ENCODE data around the gene PIAS3. TPM values are rescaled to one million over a fixed set of nuclear protein-coding genes. Genes with fewer than 3 reads are reported as not detected.

Gene PIAS3
- 66.0 TPM for polyA plus RNA-seq (2013, experiment 1 of 2; ENCODE audit: insufficient read length)
- polyA plus RNA-seq (2013, experiment 2 of 2; ENCODE audit: insufficient read length), result 60.3 TPM

DNA sequence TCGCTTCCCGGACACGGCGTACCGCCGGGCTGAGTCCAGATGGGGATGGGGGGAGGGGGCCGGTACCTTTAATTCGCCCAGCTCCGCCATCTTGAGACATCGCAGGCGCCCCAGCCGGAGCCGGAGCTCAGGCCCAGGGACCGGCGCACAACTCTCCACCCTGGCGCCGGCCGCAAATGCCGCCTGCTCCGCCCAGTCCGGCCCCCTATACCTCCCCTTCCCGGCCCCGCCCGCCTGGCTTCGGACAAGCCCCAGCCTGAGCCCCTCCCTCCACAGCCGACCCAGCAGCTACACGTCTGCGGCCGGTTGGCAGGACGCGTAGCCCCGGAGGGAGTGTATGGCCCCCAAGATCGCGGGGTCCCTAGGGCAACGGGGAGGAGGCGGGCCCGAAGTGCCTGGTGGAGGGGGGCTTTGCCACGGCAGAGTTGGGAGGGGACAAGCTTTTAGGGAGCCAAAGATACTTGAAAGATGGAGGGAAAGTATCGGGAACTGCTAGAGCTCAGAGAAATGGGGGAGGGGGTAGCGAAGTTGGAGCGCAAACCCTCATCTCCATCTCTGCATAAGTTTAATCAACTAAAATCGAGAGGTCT lies at the start of gene PIAS3:
Gene PIAS3 (minus strand): TSS at position 181 of the 590 bp plus-strand sequence. CDS start 91 bp downstream, at position 90.
- DNase-seq, result peak; percentile 95

DNA sequence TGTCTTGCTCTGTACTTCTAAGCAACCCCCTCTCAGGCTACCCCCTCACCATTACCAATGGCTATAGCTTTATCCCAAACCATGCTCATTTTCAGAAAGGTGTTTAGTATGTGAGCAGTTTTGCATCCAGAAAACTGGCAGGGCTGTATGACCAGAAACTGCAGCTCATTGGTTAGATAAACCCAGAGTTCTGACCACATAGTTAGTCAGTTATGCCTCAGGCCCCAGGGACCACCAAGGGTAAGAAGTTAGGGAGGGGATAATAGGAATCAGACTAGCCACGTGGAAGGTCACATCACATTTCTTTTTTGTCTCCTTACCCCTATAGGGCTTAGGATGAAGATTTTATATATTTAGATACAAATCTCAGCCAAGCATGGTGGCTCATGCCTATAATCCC lies 49.8 kb upstream of the PIAS3 start:
- DNase-seq, result peak; percentile 74

DNA sequence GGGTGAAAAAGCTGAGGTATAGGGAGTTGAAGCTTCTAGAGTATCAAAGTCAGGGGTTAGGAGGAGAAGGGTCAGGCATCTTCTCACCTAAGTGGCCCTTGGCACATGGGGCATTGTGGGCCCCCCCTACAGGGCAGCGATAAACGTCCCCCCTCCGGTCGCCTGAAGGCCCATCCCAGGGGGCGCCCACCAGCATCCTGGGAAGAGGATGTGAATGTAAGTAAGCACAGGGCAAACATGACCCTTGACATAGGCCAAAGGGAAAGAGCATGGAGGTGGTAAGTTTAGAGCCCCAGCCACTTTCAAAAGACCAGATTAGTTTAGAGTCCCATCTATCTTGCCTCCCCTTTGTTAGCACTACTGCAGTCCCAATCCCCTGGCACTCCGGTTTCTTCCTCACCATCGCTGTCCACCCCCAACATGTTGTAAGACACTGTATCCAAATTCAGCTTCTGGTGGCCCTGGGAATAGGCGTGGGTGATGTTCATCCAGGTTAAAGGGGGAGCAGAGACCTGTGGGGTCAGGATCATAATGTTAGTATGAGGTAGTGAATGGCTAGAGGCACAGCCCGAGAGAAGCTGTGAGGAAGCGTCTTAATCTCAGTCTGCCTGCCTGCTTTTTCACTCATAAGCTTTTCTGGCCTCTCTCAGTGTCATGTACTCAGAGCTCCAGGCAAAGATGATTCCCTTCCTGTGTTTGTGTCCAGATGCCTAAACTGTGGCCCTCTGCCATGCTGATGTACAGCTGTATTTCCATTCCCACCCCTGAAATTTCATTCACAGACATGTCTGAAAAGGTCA lies 48.3 kb upstream of the PIAS3 start:
- no peak for DNase-seq

DNA sequence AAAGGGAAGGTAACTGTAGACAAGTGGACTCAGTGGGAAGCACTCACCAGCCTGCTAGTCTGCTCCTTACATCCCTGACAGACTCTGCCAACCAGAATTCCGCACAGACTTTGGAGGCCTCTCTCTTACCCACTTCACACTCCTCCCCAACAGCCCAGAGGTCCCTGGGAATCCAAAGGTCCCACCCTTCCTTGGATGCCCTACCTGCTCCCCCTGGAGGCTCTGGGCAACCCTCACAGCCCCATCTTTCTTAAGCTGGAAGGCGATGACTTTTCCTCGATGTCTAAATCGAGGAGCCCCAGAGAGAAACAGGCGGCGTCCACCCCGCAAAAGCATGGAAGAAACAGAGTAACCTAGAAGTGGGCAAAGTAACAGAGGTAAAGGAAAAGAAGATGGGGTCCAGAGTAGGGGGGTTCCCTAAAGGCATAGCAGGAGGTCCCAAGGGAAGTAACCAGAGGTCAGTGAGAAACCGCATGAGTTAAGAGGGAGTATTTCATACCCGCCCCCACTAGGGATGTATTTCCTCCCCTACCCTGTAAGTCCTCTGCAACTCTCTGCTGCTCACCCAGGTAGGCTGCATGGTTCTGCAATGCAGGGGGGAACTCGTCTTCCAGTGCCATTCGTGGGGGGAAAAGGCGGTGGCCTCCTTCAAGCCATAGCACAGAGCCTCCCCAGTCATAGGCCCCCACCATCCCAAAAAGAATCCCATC lies 42.6 kb upstream of the PIAS3 start:
- DNase-seq, result no peak

DNA sequence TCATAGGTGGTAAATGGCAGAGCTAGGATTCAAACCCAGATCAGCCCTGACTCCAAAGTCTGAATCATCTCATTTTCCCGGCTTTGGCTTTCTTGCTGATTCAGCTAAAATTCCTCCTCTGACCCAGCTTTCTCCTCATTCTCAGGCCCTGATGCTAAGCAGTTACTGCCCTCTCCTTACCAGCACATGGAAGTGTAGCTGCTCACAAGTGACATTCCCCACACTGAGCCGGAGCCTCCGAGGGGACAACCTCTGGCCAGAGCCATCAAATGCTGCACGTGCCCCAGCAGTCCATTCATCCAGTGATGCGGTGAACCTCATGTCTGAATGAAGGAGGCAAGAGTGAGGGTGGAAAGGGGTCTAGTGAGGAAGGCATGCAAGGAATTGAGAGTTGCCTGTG lies 39.9 kb upstream of the PIAS3 start:
- DNase-seq, result no peak

DNA sequence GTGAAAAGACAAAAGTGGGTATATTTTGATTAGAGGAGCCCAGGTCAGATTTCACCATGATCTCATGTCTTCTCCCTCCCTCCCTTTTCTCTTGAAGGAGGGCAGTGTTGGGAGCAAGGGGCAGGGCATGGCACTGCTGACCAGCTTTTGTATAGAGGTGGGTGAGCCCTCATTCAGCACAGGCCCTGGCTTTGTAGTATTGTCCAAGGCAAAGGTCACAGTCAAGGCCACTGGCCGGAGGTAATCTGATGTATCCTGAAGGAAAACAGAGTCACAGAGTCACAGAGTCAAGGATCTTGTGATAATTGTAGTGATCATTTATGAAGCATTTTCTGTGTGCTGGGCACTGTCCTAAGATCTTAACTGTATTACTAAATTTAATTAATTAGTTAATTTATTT lies 39.1 kb upstream of the PIAS3 start:
- no peak for DNase-seq

DNA sequence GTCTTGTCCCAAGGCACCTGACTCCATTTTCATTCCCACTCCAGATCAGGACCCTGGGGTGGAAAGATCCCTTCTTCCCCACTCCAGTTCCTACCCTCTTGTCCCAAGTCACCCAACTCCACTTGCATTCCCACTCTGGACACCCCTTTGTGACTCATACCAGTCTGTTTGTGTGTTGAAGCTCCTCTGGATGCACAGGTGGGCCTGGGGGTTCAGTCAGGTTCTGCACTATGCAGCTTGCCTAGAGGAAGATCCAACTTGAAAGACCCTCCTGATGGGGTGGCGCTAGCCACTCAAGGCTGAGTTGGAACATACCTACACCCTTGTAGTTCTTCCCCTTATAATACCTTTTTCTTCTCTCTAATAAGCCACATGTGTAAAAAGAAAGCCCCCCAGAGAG lies 36.6 kb upstream of the PIAS3 start:
- no peak for DNase-seq

DNA sequence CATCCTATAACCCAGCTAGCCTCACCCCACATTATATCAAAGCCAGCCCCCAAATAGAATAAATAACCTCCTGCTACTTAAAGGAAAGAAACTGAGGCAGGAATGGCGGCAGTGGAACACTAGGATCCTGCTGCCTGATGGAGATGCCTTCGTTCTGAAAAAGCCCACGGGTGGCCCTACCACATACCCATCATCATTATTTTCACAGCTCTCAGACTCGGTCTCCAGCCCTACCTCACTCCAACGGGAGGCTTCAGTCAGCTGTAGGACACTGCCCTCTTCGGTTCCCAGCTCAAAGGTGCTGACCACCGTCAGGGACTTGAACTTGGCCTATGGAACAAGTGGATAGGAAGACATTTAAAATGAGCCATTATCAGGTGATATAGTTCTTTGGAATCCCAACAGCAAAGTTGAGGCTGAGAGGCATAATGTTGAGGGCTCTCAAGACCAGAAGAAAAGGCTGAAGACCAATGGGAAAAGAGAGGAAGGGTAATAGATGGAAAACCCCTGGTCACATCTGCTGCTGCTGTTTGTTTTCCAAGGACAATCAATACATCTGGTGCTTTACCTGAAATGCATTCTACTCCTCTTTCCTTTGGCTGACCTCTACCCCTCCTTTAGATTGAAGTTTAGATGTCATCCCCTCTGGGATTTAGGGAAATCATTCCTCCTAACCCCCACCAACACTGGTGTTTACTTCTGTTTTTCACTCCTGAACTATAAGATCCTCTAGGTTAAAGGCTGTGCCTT lies 34.6 kb upstream of the PIAS3 start:
- DNase-seq, result no peak

DNA sequence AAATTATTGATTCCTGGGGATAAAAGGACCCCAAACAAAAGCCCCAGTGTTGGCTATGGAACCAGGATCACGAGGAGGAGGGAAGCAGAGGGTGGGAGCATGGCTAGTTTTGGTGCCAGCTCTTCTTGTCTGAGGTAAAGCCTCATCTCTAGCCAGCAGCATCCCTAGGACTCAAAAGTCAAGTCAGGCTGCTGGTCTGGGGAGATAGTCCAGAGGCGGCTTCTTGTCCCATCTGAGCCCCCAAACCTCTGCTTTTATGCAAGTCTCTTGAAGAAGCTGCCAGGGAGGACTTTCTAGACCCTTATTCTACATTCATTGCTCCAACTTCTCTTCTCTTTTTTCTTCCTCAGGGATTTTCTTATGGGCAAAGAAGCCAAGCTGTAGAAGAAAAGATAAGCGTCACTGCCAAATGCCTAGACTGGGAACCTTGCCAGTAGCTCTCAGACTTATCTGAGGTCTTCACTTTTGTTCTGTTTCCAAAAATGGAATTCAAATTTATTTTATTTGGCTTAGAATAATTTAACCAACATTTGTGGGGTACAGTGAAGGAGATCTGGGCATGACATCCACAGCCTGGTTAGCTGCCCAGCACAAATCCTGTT lies 33.7 kb upstream of the PIAS3 start:
- DNase-seq, result peak; percentile 58

DNA sequence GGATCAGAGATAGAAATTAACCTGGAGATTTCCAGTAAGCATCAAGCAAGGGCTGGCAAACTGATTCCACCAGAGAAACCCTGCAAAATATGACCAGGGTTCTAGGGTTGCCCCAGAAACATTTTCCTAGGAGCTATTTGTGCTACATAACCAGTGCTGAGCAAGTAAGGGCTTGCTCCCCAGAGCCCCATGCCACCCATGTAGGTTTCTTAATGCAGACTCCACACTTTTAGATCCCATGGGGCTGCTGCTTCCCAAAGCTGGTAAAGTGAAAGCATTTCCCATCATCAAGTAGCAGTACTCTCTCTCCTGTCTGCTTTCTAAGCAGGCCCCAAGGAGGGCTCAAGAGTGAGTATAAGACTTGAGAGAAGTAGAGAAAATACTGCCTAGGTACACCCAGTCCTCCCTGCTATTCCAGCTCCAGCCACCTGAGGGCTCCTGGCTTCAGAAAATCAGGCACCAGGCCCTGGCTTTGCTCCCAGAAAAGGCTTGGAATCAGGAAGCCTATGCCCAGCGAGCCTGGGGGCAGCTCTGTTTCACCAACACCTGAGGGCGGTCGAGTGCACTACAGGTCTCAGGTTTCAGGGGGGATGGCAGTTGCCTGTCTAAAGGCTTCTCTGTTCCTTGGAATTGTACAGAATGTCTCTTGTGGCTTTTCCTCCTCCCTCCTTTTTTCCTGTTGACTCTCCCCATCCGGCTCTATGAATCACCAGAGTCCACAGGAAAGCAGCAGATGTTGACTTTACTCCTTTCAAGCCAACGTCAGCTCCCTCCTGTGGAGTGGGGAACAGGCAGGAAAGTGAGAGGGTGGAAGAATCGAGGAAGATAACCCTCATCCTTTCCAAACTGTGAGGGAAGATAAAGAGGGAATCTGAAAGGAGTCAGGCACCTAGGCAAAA lies 33.0 kb upstream of the PIAS3 start:
- DNase-seq, result peak; percentile 99

DNA sequence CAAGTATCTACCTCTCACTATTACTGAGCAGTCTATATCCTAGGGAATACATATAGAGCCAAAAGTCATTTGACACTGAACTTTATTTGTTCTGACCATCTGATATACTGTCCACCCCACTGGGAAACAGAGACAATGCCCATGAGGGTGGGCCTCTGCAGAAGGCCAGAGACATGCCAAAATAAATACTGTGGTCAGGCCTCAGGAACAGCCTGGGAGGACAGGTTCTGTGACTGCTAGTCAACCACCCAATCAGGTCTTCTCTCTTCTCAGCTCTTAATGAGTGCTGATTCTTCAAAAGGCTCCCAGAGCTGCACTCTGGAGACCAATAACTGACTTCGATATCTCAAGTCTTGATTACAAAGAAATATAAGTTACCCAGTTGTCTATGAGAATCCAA lies 32.3 kb upstream of the PIAS3 start:
- peak; percentile 45 for DNase-seq

DNA sequence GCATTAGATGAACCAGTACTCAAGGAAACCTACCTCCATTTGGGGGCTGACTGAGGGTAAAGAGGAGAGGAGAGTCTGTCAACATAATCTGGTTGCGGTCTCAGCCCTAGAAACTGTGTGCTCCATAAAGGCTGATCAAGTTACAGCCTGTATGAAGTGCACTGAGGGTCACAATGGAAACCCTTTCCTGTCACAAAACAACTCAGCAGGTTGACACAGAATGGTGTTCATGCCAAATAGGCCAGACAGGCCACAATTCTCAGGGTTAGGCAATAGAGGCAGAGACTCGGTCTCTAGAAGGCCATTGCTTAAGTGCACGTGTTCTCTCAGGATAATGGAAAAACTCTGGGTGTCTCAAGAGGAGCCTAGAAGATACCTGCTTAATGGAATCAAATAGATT lies 30.8 kb upstream of the PIAS3 start:
- DNase-seq, result no peak

DNA sequence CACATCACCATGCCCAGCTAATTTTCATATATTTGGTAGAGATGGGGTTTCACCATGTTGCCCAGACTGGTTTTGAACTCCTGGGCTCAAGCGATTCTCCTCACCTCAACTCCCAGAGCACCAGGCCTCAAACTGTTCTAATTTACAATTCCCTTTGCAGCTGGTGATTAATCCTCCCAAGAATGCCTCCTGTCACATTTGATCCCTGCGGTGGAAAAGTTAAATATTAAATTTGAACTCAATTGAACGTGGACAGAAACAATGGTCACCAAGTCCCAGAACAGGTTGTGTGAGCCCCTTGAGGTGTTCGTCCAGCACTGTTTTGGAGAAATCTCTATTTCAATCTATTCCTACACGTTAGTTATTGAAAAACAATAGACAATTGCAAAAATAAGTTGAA lies 28.8 kb upstream of the PIAS3 start:
- DNase-seq, result no peak

DNA sequence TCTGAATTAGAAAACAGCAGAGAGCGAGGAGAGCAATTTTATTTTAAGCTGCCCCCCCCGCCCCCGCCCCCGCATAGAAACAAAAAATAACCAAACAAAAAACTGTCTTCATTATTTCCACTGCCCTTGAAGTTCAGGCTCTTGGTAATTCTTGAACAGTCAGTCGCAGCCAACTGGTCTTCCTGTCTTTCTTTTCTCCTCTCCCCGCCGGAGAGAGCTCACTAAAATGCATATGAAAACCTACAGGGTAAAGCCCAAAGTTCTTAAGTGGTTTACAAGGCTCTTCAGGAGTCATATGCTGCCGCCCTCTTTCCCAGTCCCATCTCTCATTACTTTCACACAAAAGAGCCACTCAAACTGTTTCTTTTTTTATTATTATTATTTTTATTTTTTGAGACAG lies 27.9 kb upstream of the PIAS3 start:
- no peak for DNase-seq

DNA sequence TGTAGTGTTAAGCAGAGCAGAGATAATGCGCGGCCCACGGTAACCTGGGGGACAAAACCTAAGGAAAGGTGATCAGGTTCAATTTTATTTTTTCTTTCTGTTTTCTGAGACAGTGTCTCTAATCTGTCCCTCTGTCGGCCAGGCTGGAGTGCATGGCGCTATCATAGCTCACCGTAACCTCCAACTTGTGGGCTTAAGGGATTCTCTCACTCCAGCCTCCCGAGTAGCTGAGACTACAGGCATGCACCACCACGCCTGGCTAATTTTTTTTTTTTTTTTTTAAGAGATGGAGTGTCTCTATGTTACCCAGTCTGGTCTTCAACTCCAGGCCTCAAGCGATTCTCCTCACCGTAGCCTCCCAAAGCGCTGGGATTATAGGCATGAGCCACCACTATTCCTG lies 27.5 kb upstream of the PIAS3 start:
- no peak for DNase-seq

DNA sequence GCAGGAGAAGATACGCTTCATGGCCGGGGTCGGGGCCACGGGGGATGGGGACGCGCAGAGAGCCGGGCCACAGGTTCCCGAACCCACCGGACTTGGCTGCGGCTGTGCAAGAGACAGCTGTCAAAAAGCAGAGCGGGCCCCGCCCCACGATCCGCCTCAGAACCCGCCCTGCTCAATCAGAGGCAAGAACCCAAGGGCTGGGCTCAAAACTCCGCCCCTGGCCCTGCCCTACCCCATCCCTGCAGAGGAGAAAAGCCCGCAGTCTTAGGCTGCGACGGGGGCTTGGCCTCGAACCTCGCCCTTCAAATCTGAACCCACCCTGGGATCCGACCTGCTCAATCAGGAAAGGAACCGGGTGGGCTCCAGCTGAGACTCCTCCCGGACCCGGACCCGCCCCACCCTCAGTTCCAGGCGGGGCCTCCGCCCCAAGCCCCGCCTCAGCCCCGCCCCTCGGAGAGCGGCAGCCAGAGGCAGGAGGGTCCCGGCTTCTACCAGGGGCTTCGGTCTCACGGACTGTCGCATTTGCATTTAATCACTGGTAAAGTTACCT lies 26.9 kb upstream of the PIAS3 start, which contains the start of gene ANKRD35:
Gene ANKRD35 (minus strand): TSS at position 129 of the 550 bp plus-strand sequence. CDS start 108 bp downstream, at position 21.
- DNase-seq, result peak; percentile 66

DNA sequence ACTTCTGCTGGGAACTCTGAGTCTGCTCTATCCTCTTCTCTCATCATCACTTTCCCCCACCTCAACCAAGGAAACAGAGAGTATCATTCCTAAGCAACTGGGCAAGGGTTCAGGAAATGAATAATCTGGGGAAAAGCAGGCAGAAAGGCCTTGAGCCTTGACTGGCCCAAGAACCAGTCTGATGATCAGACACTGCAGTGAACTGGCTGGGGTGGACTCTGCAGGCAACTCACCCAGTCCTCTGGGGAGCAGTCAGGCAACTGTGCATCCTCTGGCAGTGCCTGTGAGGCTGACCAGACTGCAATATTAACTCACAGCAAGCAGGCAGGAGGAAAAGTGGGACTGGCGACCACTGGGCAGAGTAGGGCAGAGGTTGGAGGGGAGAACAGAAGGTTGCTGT lies 25.8 kb upstream of the PIAS3 start:
- DNase-seq, result peak; percentile 54

DNA sequence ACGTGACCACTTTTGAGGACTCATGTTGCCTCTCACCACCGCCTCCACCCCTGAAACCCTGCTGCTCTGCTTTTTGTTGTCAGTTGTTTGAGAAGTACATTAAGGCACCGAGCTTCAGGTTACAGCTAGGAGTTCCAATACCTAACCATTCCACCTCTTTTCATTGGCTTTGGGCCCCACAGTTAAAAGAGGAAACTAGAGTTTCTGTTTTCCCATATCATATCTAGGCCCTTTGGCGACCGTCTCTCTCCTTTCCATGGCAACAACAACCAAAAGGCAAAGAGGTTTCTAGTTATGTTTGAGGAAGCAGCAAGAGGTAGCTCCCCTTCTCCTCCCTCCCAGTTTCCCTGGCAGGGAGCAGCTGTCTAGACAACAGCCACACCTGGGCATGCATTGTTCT lies 20.9 kb upstream of the PIAS3 start:
- no peak for DNase-seq

DNA sequence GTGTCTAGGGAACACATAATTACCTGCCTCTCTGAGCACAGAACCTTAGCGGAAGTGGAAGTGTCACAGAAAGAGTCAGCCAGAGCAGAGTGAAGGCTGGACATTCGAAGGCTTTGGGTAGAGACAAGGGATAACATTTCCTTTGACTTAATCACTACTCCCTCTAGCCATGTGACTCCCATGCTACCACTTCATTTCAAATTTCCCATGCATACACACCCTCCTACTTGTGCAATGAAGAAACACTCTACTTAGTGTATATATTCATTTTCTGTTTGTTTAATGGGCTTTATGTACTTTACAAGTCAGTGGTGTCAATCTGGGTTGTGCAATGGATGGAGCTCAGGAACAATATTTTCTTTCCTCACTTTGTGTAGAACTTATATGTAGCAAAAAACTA lies 19.8 kb upstream of the PIAS3 start:
- no peak for DNase-seq

DNA sequence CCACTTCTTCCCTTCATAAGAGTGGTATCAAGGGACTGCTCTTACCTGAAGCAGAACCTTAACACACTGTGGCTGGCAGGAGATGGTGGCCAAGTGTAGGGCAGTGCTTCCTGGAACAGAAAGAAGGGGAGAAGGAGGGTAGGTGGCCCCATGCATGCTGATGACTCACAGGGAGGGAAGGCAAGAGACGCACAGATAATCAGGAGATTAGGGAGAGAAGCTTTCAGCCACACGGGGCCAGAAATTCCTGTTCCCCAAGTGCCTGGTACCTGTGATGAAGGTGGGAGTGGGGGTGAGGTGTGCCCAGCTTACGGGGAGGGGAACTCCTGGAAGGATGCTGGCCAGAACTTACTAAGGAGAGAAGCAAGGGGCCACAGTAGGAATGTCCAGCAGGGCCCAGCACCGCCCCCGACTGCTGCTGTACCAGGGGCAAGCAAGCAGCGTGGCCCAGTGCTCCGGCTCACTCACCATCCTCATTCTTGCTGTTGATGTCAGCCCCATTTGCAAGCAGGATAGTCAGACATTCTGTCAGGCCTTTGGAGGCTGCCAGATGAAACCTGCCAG lies 19.1 kb upstream of the PIAS3 start:
- DNase-seq, result no peak

DNA sequence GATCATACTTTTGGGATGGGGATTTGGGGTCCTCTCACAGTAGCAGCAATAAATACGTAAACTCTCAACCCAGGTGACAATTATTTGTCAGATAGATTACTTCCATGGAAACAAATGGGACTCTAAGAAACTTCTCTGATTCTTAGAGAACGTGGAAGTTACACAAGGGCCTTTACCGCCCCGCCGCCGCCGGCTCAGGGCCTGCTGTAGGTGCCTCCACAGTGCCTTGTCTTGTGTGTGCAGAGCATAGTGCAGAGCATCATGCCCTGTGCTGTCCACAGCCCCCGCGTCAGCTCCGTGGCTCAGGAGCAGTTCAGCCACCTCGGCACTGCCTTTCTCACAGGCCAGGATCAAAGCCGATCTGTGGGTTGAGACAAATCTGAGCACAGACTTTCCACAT lies 15.8 kb upstream of the PIAS3 start:
- DNase-seq, result no peak
